PC-3 (cell line): ENCODE data around the gene ZMIZ1. TPM values are rescaled to one million over a fixed set of nuclear protein-coding genes. Genes with fewer than 3 reads are reported as not detected.
A peak's percentile ranks its signal among the peaks of the same experiment; 100 is the strongest.

Experiments
- ATAC-seq: fragments of 200-7000 bp; cut with Tn5 transposase; 2 replicates; pipeline ENCODE4 v1.9.1; 2020; ENCODE audit warnings: mild to moderate bottlenecking, moderate library complexity
- BruUV-seq: library from RNA; stranded (reverse); fragments of 400-500 nt; replicated peaks from 2 replicates; lab custom pipeline; 2021; lab: Mats Ljungman, UMichigan
- CTCF ChIA-PET: fragments of 300-600 bp; sonication (Branson Sonifier 250); formaldehyde crosslinking; loops from one replicate; lab custom pipeline; 2022; ENCODE audit warnings: antibody characterized with exemption; lab: Charles Lee
- POLR2A ChIA-PET: fragments of 300-600 bp; sonication (Branson Sonifier 250); formaldehyde crosslinking; loops from one replicate; lab custom pipeline; 2022; ENCODE audit warnings: antibody characterized with exemption; ENCODE audit not compliant: unreplicated experiment; lab: Charles Lee
- DNase-seq: peaks from one replicate; pipeline ENCODE4 v3.0.0-alpha.2; 2015
- H2AFZ ChIP-seq: fragments of 300-600 bp; sonication (generic); 2 replicates; pipeline ENCODE4 v1.6.0; 2016; ENCODE audit warnings: antibody characterized with exemption, low read length
- H3F3A ChIP-seq: fragments of 300-600 bp; sonication (generic); one replicate; pipeline ENCODE4 v1.6.0; 2017; ENCODE audit warnings: antibody characterized with exemption, low read length, control low read depth, mild to moderate bottlenecking; ENCODE audit not compliant: unreplicated experiment
- H3K27ac ChIP-seq: fragments of 300-600 bp; sonication (generic); 2 replicates; pipeline ENCODE4 v1.5.1; 2016; ENCODE audit warnings: mild to moderate bottlenecking, low read length
- H3K27me3 ChIP-seq: fragments of 300-600 bp; sonication (generic); 2 replicates; pipeline ENCODE4 v1.6.1; 2016; ENCODE audit warnings: low read length, mixed read lengths
- H3K36me3 ChIP-seq: fragments of 300-600 bp; sonication (generic); 2 replicates; pipeline ENCODE4 v1.6.1; 2016; ENCODE audit warnings: low read depth, mixed run types, low read length, mixed read lengths
- H3K4me1 ChIP-seq: fragments of 300-600 bp; sonication (generic); 2 replicates; pipeline ENCODE4 v1.5.1; 2016; ENCODE audit warnings: low read length; ENCODE audit not compliant: insufficient read depth
- H3K4me2 ChIP-seq: fragments of 300-600 bp; sonication (generic); 2 replicates; pipeline ENCODE4 v1.6.0; 2016; ENCODE audit warnings: low read length
- H3K4me3 ChIP-seq: fragments of 300-600 bp; sonication (generic); 2 replicates; pipeline ENCODE4 v1.5.1; 2016; ENCODE audit warnings: mild to moderate bottlenecking, low read length, mixed read lengths
- H3K79me2 ChIP-seq: fragments of 300-600 bp; sonication (generic); 2 replicates; pipeline ENCODE4 v1.6.1; 2017; ENCODE audit warnings: low read length, mixed read lengths
- H3K9ac ChIP-seq: fragments of 300-600 bp; sonication (generic); 2 replicates; pipeline ENCODE4 v1.6.0; 2016; ENCODE audit warnings: mild to moderate bottlenecking, low read length
- H3K9me2 ChIP-seq: fragments of 300-600 bp; sonication (generic); replicated peaks from 2 replicates; pipeline ENCODE4 v1.6.1; 2016; ENCODE audit warnings: mixed run types, low read length, mixed read lengths
- H3K9me3 ChIP-seq: fragments of 300-600 bp; sonication (generic); 2 replicates; pipeline ENCODE4 v1.6.1; 2016; ENCODE audit warnings: low read length, mixed read lengths
- H4K20me1 ChIP-seq: fragments of 300-600 bp; sonication (generic); 2 replicates; pipeline ENCODE4 v1.6.1; 2016; ENCODE audit warnings: low read length, mixed read lengths
- CTCF ChIP-seq: fragments of 300-600 bp; sonication (generic); conservative IDR thresholded peaks from 2 replicates; pipeline ENCODE4 v1.5.1; 2017; ENCODE audit warnings: antibody characterized with exemption, low read depth, mild to moderate bottlenecking, low read length
- EZH2 ChIP-seq: fragments of 300-600 bp; sonication (generic); IDR thresholded peaks from one replicate; pipeline ENCODE4 v1.6.1; 2017; ENCODE audit warnings: antibody characterized with exemption, mild to moderate bottlenecking, low read length; ENCODE audit not compliant: unreplicated experiment
- EZH2phosphoT487 ChIP-seq: fragments of 300-600 bp; sonication (generic); IDR thresholded peaks from 2 replicates; pipeline ENCODE4 v1.6.1; 2018; ENCODE audit warnings: mild to moderate bottlenecking, antibody characterized with exemption, low read length, borderline replicate concordance
- intact Hi-C: fragments of 100-400 bp; cut with micrococcal nuclease; formaldehyde crosslinking; loops from 2 replicates; pipeline ENCODE4 v1.9.0; 2023
- total RNA-seq: library from RNA; depleted of rRNA; stranded (reverse); fragments of >200 nt; gene quantifications from 2 replicates; pipeline ENCODE4 v1.2.3, GENCODE V29; 2014

Gene ZMIZ1
- total RNA-seq, 1 experiment from 2014 or later = 55.4 TPM

GRCh38 chr10:79191951-79192676 lies 123.3 kb downstream of the ZMIZ1 start:
- no TSS peak for BruUV-seq
- H3F3A ChIP-seq = no peaks in the 10 kb centered on the region
- TF ChIP-seq EZH2phosphoT487 (no peak), CTCF (no peak), EZH2 (no peak)
- H3K27me3 ChIP-seq = no peaks in the 10 kb centered on the region
- no peak overlapping the region for H3K9ac ChIP-seq
- intact Hi-C loops = no loop called here
- no peak overlapping the region for H2AFZ ChIP-seq
- ChIA-PET CTCF (interaction anchor here (0.6 to 1.4 kb wide), 3 partner anchors 33 to 125 kb away, joined by 3 to 7 read pairs (median 5); no protein-coding TSS in a partner anchor), POLR2A (interaction anchor here (0.6 to 1.0 kb wide), 2 partner anchors 34 to 42 kb away, joined by 6 to 8 read pairs; no protein-coding TSS in a partner anchor)
- H3K36me3 ChIP-seq = peaks cover 4% of the 10 kb centered on the region; the same call in 1 of the 2 replicates
- H3K9me2 ChIP-seq = no peaks in the 10 kb centered on the region
- peaks cover 35% of the 10 kb centered on the region for H3K4me1 ChIP-seq
- H3K79me2 ChIP-seq = no peaks in the 10 kb centered on the region
- no peaks in the 10 kb centered on the region for H3K9me3 ChIP-seq
- no peak overlapping the region for H3K27ac ChIP-seq
- H4K20me1 ChIP-seq = no peaks in the 10 kb centered on the region
- peak overlapping the region; percentile 0; the same call in 1 of the 2 replicates for H3K4me2 ChIP-seq
- DNase-seq = no peak
- H3K4me3 ChIP-seq = no peak overlapping the region
- no peak for ATAC-seq

- Histone ChIP-seq H3K27me3 (no peaks in the 10 kb centered on the region), H3K9ac (no peak overlapping the region), H3K9me2 (no peaks in the 10 kb centered on the region), H4K20me1 (no peaks in the 10 kb centered on the region), H3K4me3 (no peak overlapping the region), H3K79me2 (no peaks in the 10 kb centered on the region), H2AFZ (no peak overlapping the region), H3K9me3 (no peaks in the 10 kb centered on the region), H3K27ac (no peak overlapping the region), H3K4me2 (0 out of 2 replicates have a peak overlapping the region, but pooled peaks have one; percentile 0), H3K4me1 (peaks cover 35% of the 10 kb centered on the region), H3F3A (no peaks in the 10 kb centered on the region), H3K36me3 (no peaks in the 10 kb centered on the region; the same call in 1 of the 2 replicates)
- CTCF ChIA-PET = interaction anchor here (0.6 to 1.4 kb wide), 6 partner anchors 33 to 219 kb away, joined by 3 to 7 read pairs (median 4); no protein-coding TSS in a partner anchor
- DNase-seq (peak; percentile 89), ATAC-seq (peak; percentile 46)
- BruUV-seq = no TSS peak
- POLR2A ChIA-PET = interaction anchor here (0.5 to 1.0 kb wide), 4 partner anchors 34 to 88 kb away, joined by 3 to 8 read pairs (median 5); no protein-coding TSS in a partner anchor
- TF ChIP-seq EZH2 (no peak), CTCF (no peak)
- intact Hi-C loops = no loop called here
Observed at GRCh38 chr10:79192677-79193003, 123.9 kb downstream of the ZMIZ1 start.
